Jurkat, Clone E6-1 (cell line): ENCODE measurements around the gene NUMB.

Experiments used
- DNase-seq: peaks from one replicate; pipeline ENCODE4 v3.0.0-alpha.2; 2011; ENCODE audit warnings: low read depth, low spot score
- H3K4me3 ChIP-seq: 2 replicates; pipeline ENCODE4 v1.5.1; 2011; ENCODE audit warnings: mild to moderate bottlenecking, low read length, control low read depth, moderate library complexity

Gene NUMB

DNA sequence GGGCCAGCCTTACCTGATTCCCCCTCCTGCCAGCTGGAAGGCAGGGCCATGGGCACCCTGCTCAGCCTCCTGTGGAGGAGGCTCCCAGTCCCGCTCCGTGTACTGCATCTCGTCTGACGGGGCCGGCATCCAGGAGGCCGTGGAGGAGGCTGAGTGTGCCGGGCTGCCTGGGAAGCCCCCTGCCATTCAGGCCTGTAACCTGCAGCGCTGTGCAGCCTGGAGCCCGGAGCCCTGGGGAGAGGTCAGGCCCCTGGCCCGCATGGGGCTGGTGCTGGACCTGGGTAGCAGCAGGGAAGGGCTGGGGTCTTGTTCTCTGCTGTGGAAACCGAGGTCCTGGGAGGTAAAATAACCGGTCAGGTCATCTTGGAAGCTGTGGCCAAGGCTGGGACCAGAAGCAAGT, 204.6 kb downstream of the NUMB start:
- DNase-seq = no peak

GRCh38 chr14:73253323-73253610, 205.1 kb downstream of the NUMB start:
- H3K4me3 ChIP-seq = no peak overlapping the region
- no peak for DNase-seq

More for the DNA sequence above, 204.6 kb downstream of the NUMB start:
- no peak overlapping the region for H3K4me3 ChIP-seq

DNA sequence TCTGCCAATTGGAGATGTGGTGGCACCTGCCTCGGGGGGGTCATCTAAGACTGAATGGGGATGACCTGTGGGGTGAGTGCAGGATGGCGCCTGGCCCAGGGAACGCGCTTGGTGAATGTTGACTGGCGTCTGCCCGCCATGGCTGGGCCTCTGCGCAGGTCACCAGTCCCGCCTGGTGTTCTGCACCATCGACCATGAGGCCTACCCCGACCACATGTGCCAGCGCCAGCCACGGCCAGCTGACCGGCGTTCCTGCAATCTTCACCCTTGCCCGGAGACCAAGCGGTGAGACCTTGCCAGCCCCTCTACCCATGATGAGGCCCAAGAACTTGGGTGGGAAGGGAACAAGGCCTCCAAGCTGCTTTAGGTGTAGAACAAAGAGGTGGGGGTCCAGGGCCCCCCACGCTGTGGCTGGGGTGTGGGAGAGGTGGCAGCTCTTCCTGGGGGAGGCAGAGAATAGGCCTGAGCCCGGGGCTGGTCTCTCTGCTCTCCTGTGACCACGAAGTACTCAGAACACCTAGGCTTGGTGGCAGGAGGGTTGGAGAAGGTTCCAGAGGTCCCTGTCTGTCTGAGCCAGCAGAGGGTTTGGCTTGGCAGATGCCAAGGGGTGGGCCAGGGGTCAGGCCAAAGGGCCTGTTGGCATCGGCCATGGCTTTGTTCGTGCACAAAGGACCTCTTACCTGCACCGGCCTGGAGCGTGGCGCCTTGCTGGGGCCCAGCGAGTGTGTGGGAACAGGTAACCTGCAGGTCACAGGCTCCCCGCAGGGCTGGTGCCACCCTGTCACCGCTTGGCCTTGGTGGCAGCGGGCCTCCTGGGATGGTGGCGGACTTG, 205.6 kb downstream of the NUMB start:
- DNase-seq = no peak

DNA sequence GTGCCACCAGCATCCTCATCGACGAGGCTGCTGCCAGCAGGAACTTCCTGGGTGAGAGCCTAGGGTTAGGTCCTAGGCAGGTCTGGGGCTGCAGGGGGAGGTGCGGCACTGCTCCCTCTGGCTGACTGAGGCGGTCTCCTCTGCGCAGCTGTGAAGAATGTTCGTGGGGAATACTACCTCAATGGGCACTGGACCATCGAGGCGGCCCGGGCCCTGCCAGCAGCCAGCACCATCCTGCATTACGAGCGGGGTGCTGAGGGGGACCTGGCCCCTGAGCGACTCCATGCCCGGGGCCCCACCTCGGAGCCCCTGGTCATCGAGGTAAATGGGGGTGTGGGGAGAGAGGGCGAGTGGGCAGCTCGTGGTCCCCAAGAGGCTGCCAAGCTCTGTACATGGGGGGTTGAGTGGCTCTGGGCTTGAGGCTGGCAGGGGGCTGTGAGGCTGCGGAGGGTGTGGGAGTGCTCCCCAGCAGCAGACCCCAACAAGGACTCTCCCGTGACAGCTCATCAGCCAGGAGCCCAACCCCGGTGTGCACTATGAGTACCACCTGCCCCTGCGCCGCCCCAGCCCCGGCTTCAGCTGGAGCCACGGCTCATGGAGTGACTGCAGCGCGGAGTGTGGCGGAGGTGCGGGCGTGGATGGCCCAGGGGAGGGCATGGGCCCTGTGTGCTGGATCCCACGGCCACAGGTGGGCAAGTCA, 206.7 kb downstream of the NUMB start:
- H3K4me3 ChIP-seq = no peak overlapping the region
- no peak for DNase-seq

More for the DNA sequence above, 205.6 kb downstream of the NUMB start:
- no peak overlapping the region for H3K4me3 ChIP-seq

- DNase-seq = no peak
- no peak overlapping the region for H3K4me3 ChIP-seq
These were observed 207.4 kb downstream of the NUMB start for GRCh38 chr14:73250781-73251500.

GRCh38 chr14:73250317-73250713, 208.0 kb downstream of the NUMB start:
- no peak for DNase-seq
- H3K4me3 ChIP-seq = no peak overlapping the region

- no peak overlapping the region for H3K4me3 ChIP-seq
- no peak for DNase-seq
These were observed 208.6 kb downstream of the NUMB start for GRCh38 chr14:73249564-73250316.

DNA sequence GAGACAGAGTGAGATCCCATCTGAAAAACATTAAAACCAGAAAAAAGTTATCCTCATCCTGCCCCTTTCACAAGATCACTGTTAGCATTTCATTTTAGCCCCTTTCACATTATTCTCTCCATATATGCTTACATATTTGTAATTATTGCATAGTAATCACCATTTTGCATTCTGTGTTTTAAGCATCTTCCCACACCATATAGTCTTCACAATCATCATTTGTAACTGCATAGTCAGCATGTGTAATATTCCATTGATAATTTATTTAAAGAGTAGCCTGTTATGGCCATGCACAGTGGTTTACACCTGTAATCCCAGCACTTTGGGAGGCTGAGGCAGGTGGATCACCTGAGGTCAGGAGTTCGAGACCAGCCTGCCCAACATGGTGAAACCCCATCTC, 209.2 kb downstream of the NUMB start:
- no peak for DNase-seq
- no peak overlapping the region for H3K4me3 ChIP-seq

- no peak overlapping the region for H3K4me3 ChIP-seq
- no peak for DNase-seq
These were observed 210.1 kb downstream of the NUMB start for GRCh38 chr14:73248108-73248868.

DNA sequence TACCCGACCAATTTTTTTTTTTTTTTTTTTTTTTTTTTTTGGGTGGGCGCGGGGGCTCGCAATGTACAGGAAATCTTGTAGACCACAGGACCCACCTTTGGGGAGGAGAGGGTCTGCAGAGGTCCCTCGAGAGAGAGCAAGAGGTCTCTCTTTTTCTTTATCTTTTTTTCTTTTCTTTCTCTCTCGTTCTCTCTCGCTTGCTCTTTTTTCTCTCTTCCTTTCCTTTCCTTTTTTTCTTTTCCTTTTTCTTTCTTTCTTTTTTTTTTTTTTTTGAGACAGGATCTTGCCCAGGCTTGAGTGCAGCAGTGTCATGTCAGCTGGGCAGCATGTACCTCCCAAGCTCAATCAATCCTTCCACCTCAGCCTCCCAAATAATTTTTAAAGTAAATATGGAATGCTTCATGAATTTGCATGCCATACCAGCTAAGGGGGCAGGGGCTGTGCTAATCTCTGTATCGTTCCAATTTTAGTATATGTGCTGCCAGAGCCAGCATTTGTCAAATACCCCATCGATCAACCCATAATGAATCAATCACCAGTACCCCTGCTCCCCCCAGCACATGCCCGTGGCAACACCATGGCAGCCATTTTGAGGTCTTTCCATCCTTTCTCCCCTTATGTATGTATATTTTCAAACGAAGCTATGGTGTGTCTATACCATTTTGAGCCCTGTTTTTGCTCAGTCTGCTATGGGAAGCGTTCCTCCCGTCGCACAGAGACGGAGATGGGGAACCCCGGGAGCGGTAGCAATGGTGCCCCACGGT, 211.8 kb downstream of the NUMB start:
- peak overlapping the region; percentile 60 for H3K4me3 ChIP-seq
- no peak for DNase-seq

GRCh38 chr14:73245480-73246325, 212.6 kb downstream of the NUMB start:
- no peak for DNase-seq
- peak overlapping the region; percentile 60 for H3K4me3 ChIP-seq

GRCh38 chr14:73244541-73245290, 213.6 kb downstream of the NUMB start:
- peak; percentile 49 for DNase-seq
- no peak overlapping the region for H3K4me3 ChIP-seq

GRCh38 chr14:73243748-73244147, 214.6 kb downstream of the NUMB start:
- H3K4me3 ChIP-seq = no peak overlapping the region
- DNase-seq = no peak

DNA sequence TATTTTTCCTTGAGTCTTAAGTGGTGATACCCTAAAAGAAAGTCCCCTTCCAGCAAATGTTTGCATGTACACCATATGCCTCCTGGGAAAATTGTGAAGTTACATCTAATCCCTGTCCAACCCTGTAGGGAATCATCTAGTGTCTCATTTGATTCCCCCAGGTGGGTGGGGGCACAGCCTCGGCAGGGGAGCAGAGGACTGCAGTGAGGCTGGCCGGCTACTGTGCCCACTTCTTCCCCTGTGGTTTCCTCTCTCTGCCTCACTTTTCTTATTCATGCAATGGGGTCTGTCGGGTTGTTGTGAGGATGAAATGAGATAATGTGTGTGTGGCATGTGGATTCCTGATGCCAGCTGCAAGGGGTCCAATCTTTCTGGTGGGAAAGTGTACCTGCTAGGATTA, 215.0 kb downstream of the NUMB start:
- no peak for DNase-seq
- no peak overlapping the region for H3K4me3 ChIP-seq

DNA sequence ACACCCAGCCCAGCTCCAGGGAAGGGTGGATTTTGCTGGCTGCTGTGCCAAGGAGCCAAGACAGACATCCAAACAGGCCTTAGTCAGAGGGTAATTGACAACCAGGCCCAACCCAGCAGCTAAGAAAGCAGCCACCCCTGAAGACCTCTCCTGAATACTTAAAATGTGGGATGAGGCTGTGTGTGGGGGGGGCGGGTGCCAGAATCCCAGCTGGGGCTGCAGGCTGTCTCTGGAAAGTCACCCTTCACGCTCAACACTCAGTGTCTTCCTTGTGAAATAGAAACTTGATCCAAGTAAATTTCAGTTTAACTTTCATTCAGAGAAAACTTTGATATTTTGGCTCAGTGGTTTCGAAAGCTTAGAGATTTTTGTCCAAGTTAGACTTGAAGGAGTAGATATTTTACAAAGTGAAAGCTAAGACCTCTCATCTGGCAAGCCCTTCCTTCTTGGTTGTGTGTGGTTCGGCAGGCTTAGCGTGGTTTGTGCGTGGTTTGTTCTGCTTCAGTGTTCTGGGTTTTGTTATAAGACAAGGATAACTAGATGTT, 215.9 kb downstream of the NUMB start:
- peak; percentile 25 for DNase-seq
- no peak overlapping the region for H3K4me3 ChIP-seq

DNA sequence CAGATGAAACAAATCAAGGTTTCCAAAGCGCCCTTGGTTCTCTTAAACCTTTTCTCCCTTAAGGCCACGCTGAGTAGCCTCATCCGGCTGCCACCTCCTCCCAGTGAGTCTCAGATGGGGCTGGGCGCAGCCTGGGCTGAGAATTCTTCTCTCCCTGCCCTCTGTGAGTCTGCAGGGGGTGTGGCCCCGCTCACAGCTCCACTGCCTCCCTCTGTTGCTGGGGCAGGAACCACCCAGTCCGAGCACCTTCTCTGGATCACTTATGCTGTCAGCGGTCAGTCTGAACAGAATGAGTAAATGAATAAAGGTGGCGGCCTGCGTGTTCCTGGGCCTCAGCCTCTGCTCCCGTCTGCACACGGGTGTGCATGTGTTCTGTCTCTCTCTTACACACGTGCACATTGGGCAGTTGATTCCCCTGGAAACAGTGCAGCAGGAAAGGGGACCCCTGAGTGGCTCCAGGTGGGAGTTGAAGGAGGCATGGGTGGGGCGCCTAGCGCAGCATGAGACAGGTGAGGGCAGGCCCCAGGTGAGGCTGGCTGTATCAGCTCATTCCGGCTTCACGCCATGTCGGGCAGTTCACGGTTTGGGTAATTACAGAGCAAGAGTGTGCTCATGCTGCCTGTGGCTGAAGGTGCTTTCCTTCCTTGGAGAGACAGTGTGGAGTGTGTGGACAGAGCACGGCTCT, 216.7 kb downstream of the NUMB start:
- no peak overlapping the region for H3K4me3 ChIP-seq
- no peak for DNase-seq
